Astrocyte (in vitro differentiated cells and primary cell): ENCODE data around the gene LRRC74A.

Source experiments
- EZH2 ChIP-seq: IDR thresholded peaks from 2 replicates; pipeline ENCODE4 v1.6.1; 2012; ENCODE audit warnings: mild to moderate bottlenecking, low read length, inconsistent platforms; ENCODE audit not compliant: insufficient read depth
- TF ChIP-seq, protein P1 (sequence below): IDR thresholded peaks from 2 replicates; pipeline ENCODE4 v1.5.1; 2011; ENCODE audit warnings: low read depth, mild to moderate bottlenecking, inconsistent platforms, low read length, moderate library complexity; ENCODE audit not compliant: insufficient read depth

- TF ChIP-seq, protein P1, sequence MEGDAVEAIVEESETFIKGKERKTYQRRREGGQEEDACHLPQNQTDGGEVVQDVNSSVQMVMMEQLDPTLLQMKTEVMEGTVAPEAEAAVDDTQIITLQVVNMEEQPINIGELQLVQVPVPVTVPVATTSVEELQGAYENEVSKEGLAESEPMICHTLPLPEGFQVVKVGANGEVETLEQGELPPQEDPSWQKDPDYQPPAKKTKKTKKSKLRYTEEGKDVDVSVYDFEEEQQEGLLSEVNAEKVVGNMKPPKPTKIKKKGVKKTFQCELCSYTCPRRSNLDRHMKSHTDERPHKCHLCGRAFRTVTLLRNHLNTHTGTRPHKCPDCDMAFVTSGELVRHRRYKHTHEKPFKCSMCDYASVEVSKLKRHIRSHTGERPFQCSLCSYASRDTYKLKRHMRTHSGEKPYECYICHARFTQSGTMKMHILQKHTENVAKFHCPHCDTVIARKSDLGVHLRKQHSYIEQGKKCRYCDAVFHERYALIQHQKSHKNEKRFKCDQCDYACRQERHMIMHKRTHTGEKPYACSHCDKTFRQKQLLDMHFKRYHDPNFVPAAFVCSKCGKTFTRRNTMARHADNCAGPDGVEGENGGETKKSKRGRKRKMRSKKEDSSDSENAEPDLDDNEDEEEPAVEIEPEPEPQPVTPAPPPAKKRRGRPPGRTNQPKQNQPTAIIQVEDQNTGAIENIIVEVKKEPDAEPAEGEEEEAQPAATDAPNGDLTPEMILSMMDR: no peak
- no peak for TF ChIP-seq EZH2
Measured at GRCh38 chr14:76806446-76806845, 19.8 kb upstream of the LRRC74A start.
